Panc1 (cell line): ENCODE results near the gene SYNM. TPM values are rescaled to one million over a fixed set of nuclear protein-coding genes. Genes with fewer than 3 reads are reported as not detected.
"Not testable (repeated sequence)": the region's sequence is repeated elsewhere in the genome, so short reads cannot be mapped to it uniquely, and the experiment has no call there.

Experiments
- ATAC-seq: fragments of 200-7000 bp; cut with Tn5 transposase; 2 replicates; pipeline ENCODE4 v1.9.1; 2020; ENCODE audit warnings: mild to moderate bottlenecking, moderate library complexity
- BruUV-seq: library from RNA; stranded (reverse); fragments of 400-500 nt; replicated peaks from 2 replicates; lab custom pipeline; 2021; lab: Mats Ljungman, UMichigan
- CTCF ChIA-PET: fragments of 300-600 bp; sonication (Branson Sonifier 250); formaldehyde crosslinking; loops from one replicate; lab custom pipeline; 2022; ENCODE audit warnings: antibody characterized with exemption; lab: Charles Lee
- POLR2A ChIA-PET: fragments of 300-600 bp; sonication (Branson Sonifier 250); formaldehyde crosslinking; loops from one replicate; lab custom pipeline; 2022; ENCODE audit warnings: antibody characterized with exemption; lab: Charles Lee
- DNase-seq: peaks from one replicate; pipeline ENCODE4 v3.0.0-alpha.2; 2010; ENCODE audit warnings: low read depth, low spot score
- H3K27ac ChIP-seq: 2 replicates; pipeline ENCODE4 v1.5.1; 2011; ENCODE audit warnings: mild to moderate bottlenecking, low read length, inconsistent platforms
- H3K27me3 ChIP-seq: fragments of 200-500 bp; sonication (Bioruptor generic); 2 replicates; pipeline ENCODE4 v1.6.0; 2014; ENCODE audit warnings: low read length, inconsistent platforms; ENCODE audit not compliant: control insufficient read depth, insufficient read depth
- H3K36me3 ChIP-seq: fragments of 200-500 bp; sonication (Bioruptor generic); 2 replicates; pipeline ENCODE4 v1.5.1; 2014; ENCODE audit warnings: inconsistent platforms, mild to moderate bottlenecking, low read length, moderate library complexity; ENCODE audit not compliant: control insufficient read depth, insufficient read depth
- H3K4me1 ChIP-seq: 2 replicates; pipeline ENCODE4 v1.5.1; 2011; ENCODE audit warnings: inconsistent platforms, mild to moderate bottlenecking, low read length, moderate library complexity; ENCODE audit not compliant: control insufficient read depth, insufficient read depth
- H3K4me3 ChIP-seq, 2 experiments: 2 replicates each; pipeline ENCODE4 v1.5.1; 2011 to 2012; ENCODE audit warnings: low read depth in 2 of 2, low read length in 2 of 2, mild to moderate bottlenecking in 2 of 2, inconsistent platforms in 1 of 2, moderate library complexity in 1 of 2
- H3K9me3 ChIP-seq: fragments of 200-500 bp; sonication (Bioruptor generic); 2 replicates; pipeline ENCODE4 v1.5.1; 2014; ENCODE audit warnings: low read depth, mild to moderate bottlenecking, inconsistent platforms, low read length, moderate library complexity; ENCODE audit not compliant: control insufficient read depth, insufficient read depth
- POLR2AphosphoS5 ChIP-seq: IDR thresholded peaks from 2 replicates; pipeline ENCODE4 v1.6.1; 2012; ENCODE audit warnings: mild to moderate bottlenecking, low read depth, low read length, moderate library complexity
- REST ChIP-seq, 2 experiments: IDR thresholded peaks; 2 replicates each; pipeline ENCODE4 v1.6.1; 2011 to 2012; ENCODE audit warnings: low read depth in 2 of 2, control low read depth in 1 of 2, low read length in 1 of 2, mild to moderate bottlenecking in 1 of 2, moderate library complexity in 1 of 2; ENCODE audit not compliant: insufficient read depth in 1 of 2
- SIN3A ChIP-seq: IDR thresholded peaks from 2 replicates; pipeline ENCODE4 v1.6.1; 2012; ENCODE audit warnings: low read depth, mild to moderate bottlenecking, low read length, moderate library complexity, borderline replicate concordance; ENCODE audit not compliant: insufficient read depth
- TCF7L2 ChIP-seq: IDR thresholded peaks from 2 replicates; pipeline ENCODE4 v1.6.1; 2011; ENCODE audit warnings: mild to moderate bottlenecking, low read depth, low read length, inconsistent platforms
- in situ Hi-C: cut with HindIII; loops from 2 replicates; pipeline ENCODE4 v1.10.0; 2016; ENCODE audit warnings: low sequenced_read_pairs, low pct_unique_long_range_greater_than_20kb
- intact Hi-C: fragments of 100-400 bp; cut with micrococcal nuclease; formaldehyde crosslinking; loops from one replicate; pipeline ENCODE4 v1.10.0; 2022; ENCODE audit not compliant: unreplicated experiment
- total RNA-seq: library from RNA; stranded (reverse); gene quantifications from one replicate; pipeline ENCODE4 v1.2.1, GENCODE V29; 2021; ENCODE audit not compliant: unreplicated experiment
- TF ChIP-seq, protein P1 (sequence below): fragments of 450-650 bp; IDR thresholded peaks from 2 replicates; pipeline ENCODE4 v1.5.1; 2017; ENCODE audit warnings: mild to moderate bottlenecking

SYNM gene
- total RNA-seq, 1 experiment from 2014 or later: 38.9 TPM

GRCh38 chr15:99058421-99058870 is 46.4 kb upstream of the SYNM start:
- Histone ChIP-seq H3K4me3 (peak overlapping the region; percentile 58 to 60), H3K27ac (peak overlapping the region; percentile 37; the same call in 1 of the 2 replicates), H3K27me3 (no peaks in the 10 kb centered on the region), H3K9me3 (no peaks in the 10 kb centered on the region), H3K4me1 (peaks cover 5% of the 10 kb centered on the region; the same call in 1 of the 2 replicates), H3K36me3 (no peaks in the 10 kb centered on the region)
- TF ChIP-seq REST (IDR thresholded peaks at IDR 0.05; ENCODE audit: insufficient read depth in 1 of 2, low read depth in 2 of 2, low read length in 1 of 2) (no peak), POLR2AphosphoS5 (no peak), TCF7L2 (no peak), SIN3A (no peak)
- TF ChIP-seq, protein P1, sequence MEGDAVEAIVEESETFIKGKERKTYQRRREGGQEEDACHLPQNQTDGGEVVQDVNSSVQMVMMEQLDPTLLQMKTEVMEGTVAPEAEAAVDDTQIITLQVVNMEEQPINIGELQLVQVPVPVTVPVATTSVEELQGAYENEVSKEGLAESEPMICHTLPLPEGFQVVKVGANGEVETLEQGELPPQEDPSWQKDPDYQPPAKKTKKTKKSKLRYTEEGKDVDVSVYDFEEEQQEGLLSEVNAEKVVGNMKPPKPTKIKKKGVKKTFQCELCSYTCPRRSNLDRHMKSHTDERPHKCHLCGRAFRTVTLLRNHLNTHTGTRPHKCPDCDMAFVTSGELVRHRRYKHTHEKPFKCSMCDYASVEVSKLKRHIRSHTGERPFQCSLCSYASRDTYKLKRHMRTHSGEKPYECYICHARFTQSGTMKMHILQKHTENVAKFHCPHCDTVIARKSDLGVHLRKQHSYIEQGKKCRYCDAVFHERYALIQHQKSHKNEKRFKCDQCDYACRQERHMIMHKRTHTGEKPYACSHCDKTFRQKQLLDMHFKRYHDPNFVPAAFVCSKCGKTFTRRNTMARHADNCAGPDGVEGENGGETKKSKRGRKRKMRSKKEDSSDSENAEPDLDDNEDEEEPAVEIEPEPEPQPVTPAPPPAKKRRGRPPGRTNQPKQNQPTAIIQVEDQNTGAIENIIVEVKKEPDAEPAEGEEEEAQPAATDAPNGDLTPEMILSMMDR: no peak
- ChIA-PET CTCF (interaction anchor here (0.5 to 1.4 kb wide), 6 partner anchors 14 to 616 kb away, joined by 3 to 5 read pairs (median 3); no protein-coding TSS in a partner anchor), POLR2A (interaction anchor here (0.5 to 0.6 kb wide), 2 partner anchors 127 to 214 kb away, joined by 3 to 10 read pairs; no protein-coding TSS in a partner anchor)
- BruUV-seq: no TSS peak
- in situ Hi-C loops (no loop called here), intact Hi-C loops (loop anchor here (10.0 kb wide), 1 partner anchor 114 kb away; no protein-coding TSS in a partner anchor)
- peak; percentile 28 for ATAC-seq
- no peak for DNase-seq

- DNase-seq: peak; percentile 27
- TF ChIP-seq, protein P1: peak; percentile 91
- no peak for TF ChIP-seq POLR2AphosphoS5
- no peak for TF ChIP-seq REST (IDR thresholded peaks at IDR 0.05; ENCODE audit: insufficient read depth in 1 of 2, low read depth in 2 of 2, low read length in 1 of 2)
- TF ChIP-seq SIN3A: no peak
- Histone ChIP-seq H3K27me3 (no peaks in the 10 kb centered on the region), H3K4me1 (peaks cover 4% of the 10 kb centered on the region; the same call in 1 of the 2 replicates), H3K36me3 (no peaks in the 10 kb centered on the region), H3K9me3 (no peaks in the 10 kb centered on the region), H3K4me3 (peak overlapping the region; percentile 58 to 65), H3K27ac (peak overlapping the region; percentile 74)
- CTCF ChIA-PET: interaction anchor here (0.5 to 1.6 kb wide), 5 partner anchors 17 to 258 kb away, joined by 3 to 5 read pairs (median 3); no protein-coding TSS in a partner anchor
- ATAC-seq: peak; percentile 93
- no TSS peak for BruUV-seq
- in situ Hi-C loops (no loop called here), intact Hi-C loops (loop anchor here (10.0 kb wide), 1 partner anchor 114 kb away; no protein-coding TSS in a partner anchor)
- POLR2A ChIA-PET: interaction anchor here (0.5 to 0.6 kb wide), 3 partner anchors 16 to 215 kb away, joined by 3 to 10 read pairs (median 4); no protein-coding TSS in a partner anchor
Observed at GRCh38 chr15:99059010-99059981, 45.6 kb upstream of the SYNM start.

- H3K9me3 ChIP-seq, H3K27me3 ChIP-seq, BruUV-seq, H3K36me3 ChIP-seq, H3K27ac ChIP-seq, in situ Hi-C loops, H3K4me3 ChIP-seq, H3K4me1 ChIP-seq, ATAC-seq, DNase-seq, POLR2A ChIA-PET: not testable (repeated sequence)
- intact Hi-C loops: loop anchor here (5.0 kb wide), 1 partner anchor 193 kb away; no protein-coding TSS in a partner anchor
- CTCF ChIA-PET: interaction anchor here (1.6 kb wide), 1 partner anchor 259 kb away, joined by 3 read pairs; no protein-coding TSS in a partner anchor
Observed at GRCh38 chr15:99060186-99060585, 44.7 kb upstream of the SYNM start.
